NCI-H2029 (cell line): ENCODE data around the gene SLC66A2.

Experiments
- DNase-seq: peaks from one replicate; lab custom pipeline; 2025; lab: John Stamatoyannopoulos, UW

Gene SLC66A2

DNA sequence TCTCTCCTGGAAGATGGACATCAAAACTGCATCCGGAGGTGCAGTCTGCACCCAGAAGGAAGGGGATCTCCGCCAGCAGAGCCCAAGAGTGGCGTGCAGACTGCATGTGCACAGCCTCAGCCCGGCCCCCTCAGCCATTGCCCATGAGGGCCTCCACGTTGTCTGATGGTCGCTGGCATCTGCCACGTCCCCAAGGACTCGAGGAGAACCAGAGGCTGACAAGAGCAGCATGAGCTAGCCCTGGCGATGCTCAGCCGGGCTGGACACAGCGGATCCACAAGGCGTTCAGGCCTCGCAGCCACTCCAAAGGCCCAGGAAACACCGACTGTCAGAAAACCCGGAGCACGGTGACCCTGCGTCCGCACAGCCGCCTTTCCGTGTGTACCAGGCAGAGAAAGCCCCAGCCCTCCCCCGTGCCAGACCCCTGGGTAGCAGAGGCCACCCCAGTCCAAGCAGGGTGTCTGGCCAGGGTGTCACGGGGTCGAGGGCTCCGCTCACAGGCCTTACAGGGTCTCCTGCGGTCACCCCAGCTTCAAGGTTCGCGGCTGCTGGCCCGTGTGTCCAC lies 48.3 kb downstream of the SLC66A2 start:
- DNase-seq: no peak

DNA sequence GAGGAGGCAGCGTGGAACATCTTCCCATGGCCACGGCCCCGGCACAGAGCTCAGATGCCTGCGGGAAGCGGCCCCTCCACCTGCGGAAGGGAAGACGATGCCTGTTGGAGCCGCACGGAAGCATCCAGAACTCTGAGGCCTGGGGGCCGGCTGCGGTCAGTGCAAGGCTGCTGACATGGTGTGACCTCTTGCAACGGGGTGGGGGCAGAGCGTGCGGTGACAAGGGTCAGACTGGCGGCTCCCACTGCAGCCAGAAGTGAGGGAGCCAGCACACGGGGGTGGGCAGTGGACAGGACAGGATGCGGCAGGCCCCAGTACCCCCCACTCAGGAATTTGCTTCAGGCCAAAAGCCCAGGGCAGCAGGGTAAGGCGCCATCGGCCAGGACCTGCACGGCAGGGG lies 48.8 kb downstream of the SLC66A2 start:
- DNase-seq: no peak

DNA sequence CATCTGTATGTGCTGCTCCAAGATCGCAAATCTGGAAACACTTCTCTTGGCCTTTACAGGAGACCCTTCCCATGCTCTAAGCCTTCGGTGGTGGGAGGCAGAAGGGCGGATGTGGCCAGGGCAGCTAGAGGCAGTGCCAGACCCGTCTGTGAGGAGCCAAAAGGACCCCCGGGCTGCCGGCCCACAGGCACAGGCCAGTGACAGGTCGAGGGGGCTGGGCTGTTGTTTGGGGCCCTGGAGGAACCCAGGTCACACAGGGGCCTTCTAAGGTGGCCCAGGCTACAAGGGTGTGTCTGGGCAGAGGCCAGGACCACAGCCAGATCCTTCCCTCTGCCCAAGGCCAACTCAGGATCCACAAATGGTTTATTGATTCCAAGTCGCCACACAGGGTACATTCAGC lies 49.4 kb downstream of the SLC66A2 start:
- DNase-seq: no peak

DNA sequence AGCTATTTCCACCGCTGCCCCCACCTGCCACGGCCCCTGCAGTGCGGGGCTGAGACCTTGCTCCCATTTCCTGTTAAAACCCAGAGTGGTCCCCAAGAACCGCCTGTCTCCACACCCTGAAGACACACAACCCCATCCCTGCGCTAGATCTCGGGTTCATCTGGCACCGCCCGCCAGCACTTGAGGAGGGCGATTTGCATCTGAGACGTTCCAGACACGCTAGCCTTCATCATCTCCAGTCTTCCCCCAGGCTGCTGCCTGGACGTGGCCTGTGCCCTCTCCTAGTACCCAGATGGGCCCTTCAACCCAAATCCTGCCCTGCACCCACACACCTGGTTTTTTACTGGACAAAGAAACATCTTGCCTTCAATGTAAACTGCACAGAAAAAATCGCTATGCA lies 49.8 kb downstream of the SLC66A2 start:
- DNase-seq: no peak

GRCh38 chr18:79900610-79901570 lies 50.6 kb downstream of the SLC66A2 start:
- no peak for DNase-seq

- DNase-seq: no peak
These were observed 51.6 kb downstream of the SLC66A2 start for GRCh38 chr18:79899609-79900445.

GRCh38 chr18:79898952-79899608 lies 52.4 kb downstream of the SLC66A2 start:
- no peak for DNase-seq

DNA sequence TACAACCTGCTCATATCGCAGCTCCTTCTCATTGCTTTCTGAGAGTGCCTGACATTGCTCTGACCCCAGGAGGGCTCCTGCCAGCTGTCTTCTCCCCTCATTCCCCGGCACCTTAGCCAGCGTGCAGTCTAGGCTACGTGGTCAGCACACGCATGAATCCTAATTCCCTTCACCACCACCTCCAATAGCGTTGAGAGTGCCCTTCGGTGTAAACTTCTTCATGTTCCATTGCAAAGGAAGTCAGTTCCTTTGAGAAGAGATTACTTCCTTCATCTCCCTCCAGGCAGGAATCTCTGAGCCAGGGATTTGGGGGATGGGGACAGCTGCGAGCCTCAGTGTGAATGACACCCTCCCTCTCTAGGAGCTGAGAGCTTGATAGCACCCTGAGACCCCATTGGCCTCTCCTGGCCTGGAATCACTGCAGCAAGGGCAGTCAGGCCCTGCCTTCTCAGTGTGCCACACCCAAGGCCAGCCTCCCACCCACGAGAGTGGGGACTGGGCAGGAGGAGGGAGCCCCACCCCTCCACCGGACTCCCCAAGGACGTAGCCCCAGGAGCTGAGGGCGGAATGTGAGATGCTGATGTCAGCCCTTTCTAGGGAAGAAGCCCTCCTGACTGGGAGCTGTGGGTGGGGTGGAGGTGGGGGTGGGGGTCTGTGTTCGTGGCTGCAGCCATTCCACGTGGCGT lies 53.4 kb downstream of the SLC66A2 start:
- no peak for DNase-seq

GRCh38 chr18:79896738-79897137 lies 54.7 kb downstream of the SLC66A2 start:
- no peak for DNase-seq

DNA sequence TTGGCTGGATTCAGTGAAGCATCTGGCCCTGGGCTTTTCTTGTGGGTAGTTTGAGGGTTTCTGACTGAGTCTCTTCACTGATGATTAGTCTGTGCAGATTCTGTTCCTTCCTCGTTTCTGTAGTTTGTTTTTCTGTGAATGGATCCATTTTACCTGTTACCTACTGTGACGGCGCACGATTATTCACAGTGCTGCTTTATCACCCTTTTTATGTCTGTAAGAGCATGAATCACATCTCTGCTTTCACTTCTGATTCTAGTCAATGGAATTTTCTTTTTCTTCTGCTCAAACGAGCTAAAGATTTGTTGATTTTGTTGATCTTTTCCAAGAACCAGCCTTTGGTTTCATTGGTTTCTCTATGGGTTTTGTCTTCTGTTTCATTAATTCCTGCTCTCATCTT lies 60.8 kb downstream of the SLC66A2 start:
- DNase-seq: no peak

GRCh38 chr18:79889569-79889968 lies 61.9 kb downstream of the SLC66A2 start:
- DNase-seq: no peak

GRCh38 chr18:79888016-79888415 lies 63.4 kb downstream of the SLC66A2 start:
- no peak for DNase-seq

DNA sequence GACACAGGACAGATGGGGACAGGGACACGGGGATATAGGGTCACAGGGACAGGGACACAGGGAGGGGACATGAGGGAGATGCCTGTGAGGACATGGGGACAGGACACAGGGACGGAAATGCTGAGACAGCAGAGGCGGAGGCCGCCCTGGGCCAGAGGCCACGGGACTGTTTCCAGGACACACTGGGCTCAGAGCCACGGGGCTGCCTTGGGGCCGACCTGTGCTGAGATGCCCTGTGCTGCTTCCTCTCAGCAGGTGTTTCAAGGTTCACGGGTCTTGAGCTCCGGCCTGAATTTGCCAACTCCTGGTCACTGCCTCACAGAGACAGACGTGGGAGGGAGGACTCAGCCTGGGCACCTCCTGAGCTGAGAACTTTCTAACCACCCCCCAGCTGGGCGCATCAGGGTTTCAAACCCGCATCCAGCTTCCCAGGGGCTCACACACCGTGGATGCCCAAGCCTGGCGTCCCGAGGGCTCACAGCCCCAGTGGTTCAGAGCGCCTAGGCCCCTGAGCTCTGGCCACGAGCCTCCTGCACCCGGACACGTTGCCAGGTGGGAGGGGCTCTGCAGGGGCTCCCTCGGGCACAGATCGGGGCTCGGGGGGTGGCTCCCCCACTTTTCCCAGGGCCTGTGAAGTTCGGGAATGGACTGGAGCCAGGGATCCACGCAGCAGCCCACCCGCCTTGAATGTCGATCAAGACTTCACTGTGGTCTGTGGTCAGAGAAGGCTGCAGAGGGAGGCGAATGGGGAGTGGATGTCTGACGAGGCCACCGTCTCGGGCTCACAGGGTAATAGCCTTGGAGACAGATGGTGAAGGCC lies 64.1 kb downstream of the SLC66A2 start:
- DNase-seq: no peak

GRCh38 chr18:79884963-79885728 lies 66.3 kb downstream of the SLC66A2 start:
- DNase-seq: no peak

- DNase-seq: no peak
These were observed 67.0 kb downstream of the SLC66A2 start for GRCh38 chr18:79884294-79884962.

DNA sequence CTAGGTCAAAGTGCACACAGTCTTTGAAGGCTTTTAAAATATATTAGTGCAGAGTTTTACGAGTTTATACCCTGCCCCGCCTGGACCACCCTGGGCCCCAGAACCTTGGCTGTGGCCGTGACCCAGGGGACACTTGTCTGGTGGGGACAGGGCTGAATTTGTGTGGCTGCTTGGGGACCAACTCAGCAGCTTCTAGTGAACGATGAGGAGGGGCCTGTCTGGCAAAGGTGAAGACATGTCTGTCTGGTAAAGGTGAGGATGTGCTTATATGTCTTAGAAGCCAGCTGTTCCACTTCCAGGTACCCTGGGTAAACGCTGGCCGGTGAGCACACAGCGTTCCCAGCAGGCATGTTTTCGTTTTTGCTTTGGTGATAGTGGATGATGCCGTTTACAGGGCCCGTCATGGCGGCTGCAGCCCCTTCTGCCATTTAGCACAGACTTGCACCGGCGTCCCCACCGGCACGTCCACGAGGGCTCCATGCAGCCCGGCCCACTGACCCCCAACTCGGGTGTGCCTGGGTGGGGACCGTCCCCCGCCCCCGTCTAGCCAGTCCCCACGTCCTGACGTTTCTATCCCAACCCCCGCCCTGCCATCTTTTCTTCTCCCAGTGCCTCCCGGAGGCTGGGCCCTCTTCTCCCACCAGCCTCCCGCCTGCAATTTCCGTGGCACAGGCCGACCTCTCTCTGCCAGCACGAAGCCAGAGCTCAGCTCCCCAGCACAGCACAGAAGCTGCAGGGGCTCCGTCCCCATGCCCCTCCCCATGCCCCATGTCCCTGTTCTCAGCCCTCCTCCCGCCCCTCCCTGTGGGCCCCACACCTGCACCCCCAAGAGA lies 67.8 kb downstream of the SLC66A2 start:
- no peak for DNase-seq

DNA sequence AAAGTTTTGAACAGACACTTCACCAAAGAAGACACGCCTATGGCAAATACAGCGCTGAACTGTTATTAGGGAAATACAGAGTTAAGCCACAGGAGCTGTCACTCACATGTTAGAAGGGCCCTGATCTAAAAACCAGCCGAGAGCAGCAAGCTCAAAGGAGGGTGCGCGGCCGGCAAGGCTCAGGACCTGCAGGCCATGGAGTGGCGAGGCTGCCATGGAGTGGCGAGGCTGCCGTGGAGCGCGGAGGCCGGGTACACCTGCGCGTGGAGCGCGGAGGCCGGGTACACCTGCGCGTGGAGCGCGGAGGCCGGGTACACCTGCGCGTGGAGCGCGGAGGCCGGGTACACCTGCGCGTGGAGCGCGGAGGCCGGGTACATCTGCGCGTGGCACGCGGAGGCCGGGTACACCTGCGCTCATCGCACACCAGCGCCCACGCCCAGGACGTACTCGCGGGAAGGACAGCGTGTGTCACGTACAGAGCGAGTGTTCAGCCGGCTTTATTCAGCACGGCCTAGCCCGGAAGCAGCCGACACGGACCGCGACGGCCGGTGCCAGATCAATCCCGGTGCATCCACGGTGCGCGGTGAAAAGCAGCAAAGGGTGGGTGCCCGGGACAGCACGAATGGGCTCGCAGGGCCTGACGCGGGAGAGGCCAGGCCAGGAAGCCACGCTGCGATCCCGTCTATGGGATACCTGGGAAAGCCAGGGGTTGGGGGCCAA lies 68.8 kb downstream of the SLC66A2 start:
- no peak for DNase-seq

DNA sequence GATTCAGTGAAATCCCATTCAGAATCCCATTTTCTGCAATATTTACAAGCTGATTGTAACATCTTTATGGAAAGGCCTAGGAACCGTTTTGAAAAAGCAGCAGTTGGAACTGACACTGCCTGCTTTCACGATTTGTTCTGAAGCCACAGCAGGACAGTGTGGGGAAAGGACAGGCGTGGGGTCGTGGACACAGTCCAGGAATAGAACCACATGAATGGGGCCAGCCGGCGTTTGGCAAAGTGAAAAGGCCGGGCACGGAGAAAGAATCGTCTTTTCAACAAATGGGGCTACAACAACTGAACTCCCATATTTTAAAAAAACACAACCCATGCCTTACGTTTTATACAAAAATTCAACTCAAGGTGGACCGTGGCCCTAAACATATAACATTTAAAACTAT lies 69.8 kb downstream of the SLC66A2 start:
- no peak for DNase-seq
